ENCODE data around the gene CHORDC1. TPM values are rescaled to one million over a fixed set of nuclear protein-coding genes. Genes with fewer than 3 reads are reported as not detected.

CHORDC1 gene
- total and polyA plus RNA-seq, 4 donors: 17.3 to 54.2 (median 31.8) TPM

GRCh38 chr11:90204832-90205646, 17.8 kb downstream of the CHORDC1 start:
- H3K4me1 ChIP-seq (ENCODE audit: control insufficient read depth in 1 of 2, insufficient read depth in 2 of 2, low read length in 2 of 2): no peaks in the 10 kb centered on the region
- no peaks in the 10 kb centered on the region for H3K9me3 ChIP-seq (ENCODE audit: control insufficient read depth, low read length)
- ATAC-seq (ENCODE audit: low FRiP score): no peak
- no peaks in the 10 kb centered on the region for H3K36me3 ChIP-seq (ENCODE audit: control insufficient read depth in 1 of 2, insufficient read depth in 2 of 2, low read length in 1 of 2)
- no peak overlapping the region for H3K4me3 ChIP-seq (ENCODE audit: low read length in 2 of 2)
- 1 to 3% methylated on average over 3 of the region's 3 CpGs for WGBS, 2 donors
- intact Hi-C loops (cut with DNase I): loop anchor here in 1 of 2 donors (10.0 kb wide), 1 partner anchor 250 kb away; no protein-coding TSS in a partner anchor
- H3K27me3 ChIP-seq (ENCODE audit: control insufficient read depth in 1 of 2, insufficient read depth in 2 of 2, low read length in 1 of 2): no peaks in the 10 kb centered on the region
- H3K27ac ChIP-seq (ENCODE audit: low read depth in 1 of 2, low read length in 2 of 2): no peak overlapping the region
- DNase-seq: no peak

GRCh38 chr11:90204407-90204806, 18.4 kb downstream of the CHORDC1 start:
- no peak overlapping the region for H3K27ac ChIP-seq (ENCODE audit: low read depth in 1 of 2, low read length in 2 of 2)
- WGBS, 2 donors: 92 to 95% methylated on average over 13 of the region's 13 CpGs
- H3K27me3 ChIP-seq (ENCODE audit: control insufficient read depth in 1 of 2, insufficient read depth in 2 of 2, low read length in 1 of 2): no peaks in the 10 kb centered on the region
- ATAC-seq (ENCODE audit: low FRiP score): no peak
- no peaks in the 10 kb centered on the region for H3K9me3 ChIP-seq (ENCODE audit: control insufficient read depth, low read length)
- intact Hi-C loops (cut with DNase I): loop anchor here in 1 of 2 donors (10.0 kb wide), 1 partner anchor 250 kb away; no protein-coding TSS in a partner anchor
- no peaks in the 10 kb centered on the region for H3K4me1 ChIP-seq (ENCODE audit: control insufficient read depth in 1 of 2, insufficient read depth in 2 of 2, low read length in 2 of 2)
- DNase-seq: peak in 1 of 2 donors; percentile 33
- H3K4me3 ChIP-seq (ENCODE audit: low read length in 2 of 2): no peak overlapping the region
- H3K36me3 ChIP-seq (ENCODE audit: control insufficient read depth in 1 of 2, insufficient read depth in 2 of 2, low read length in 1 of 2): no peaks in the 10 kb centered on the region

- Histone ChIP-seq H3K27me3 (ENCODE audit: control insufficient read depth in 1 of 2, insufficient read depth in 2 of 2, low read length in 1 of 2) (no peaks in the 10 kb centered on the region), H3K27ac (ENCODE audit: low read depth in 1 of 2, low read length in 2 of 2) (no peak overlapping the region), H3K4me3 (ENCODE audit: low read length in 2 of 2) (no peak overlapping the region), H3K9me3 (ENCODE audit: control insufficient read depth, low read length) (no peaks in the 10 kb centered on the region), H3K4me1 (ENCODE audit: control insufficient read depth in 1 of 2, insufficient read depth in 2 of 2, low read length in 2 of 2) (no peaks in the 10 kb centered on the region), H3K36me3 (ENCODE audit: control insufficient read depth in 1 of 2, insufficient read depth in 2 of 2, low read length in 1 of 2) (no peaks in the 10 kb centered on the region)
- DNase-seq (no peak), ATAC-seq (ENCODE audit: low FRiP score) (no peak)
- intact Hi-C loops (cut with DNase I): loop anchor here in 1 of 2 donors (10.0 kb wide), 1 partner anchor 252 kb away; no protein-coding TSS in a partner anchor
- 74 to 79% methylated on average over 3 of the region's 3 CpGs for WGBS, 2 donors
Observed at GRCh38 chr11:90202342-90202741, 20.5 kb downstream of the CHORDC1 start.

DNA sequence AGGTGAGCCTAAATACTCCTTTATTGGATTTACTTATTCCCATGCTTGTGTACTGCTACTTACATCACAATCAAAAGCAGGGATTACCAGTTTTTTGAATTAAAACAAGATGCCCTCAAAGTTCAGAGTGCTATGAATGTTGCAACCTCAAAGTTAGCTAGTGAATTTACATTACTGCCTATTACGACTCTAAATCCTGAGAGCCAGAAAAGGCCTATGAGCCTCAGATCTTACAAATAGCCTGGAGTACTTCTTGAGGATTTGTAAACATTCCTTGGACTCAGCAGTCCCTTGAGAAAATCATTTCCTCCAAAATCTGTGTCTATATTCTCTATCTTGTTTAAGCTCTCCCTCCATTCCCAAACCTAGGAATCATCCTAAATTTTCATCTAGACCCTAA, 25.5 kb downstream of the CHORDC1 start:
- H3K27me3 ChIP-seq (ENCODE audit: control insufficient read depth in 1 of 2, insufficient read depth in 2 of 2, low read length in 1 of 2): no peaks in the 10 kb centered on the region
- intact Hi-C loops (cut with DNase I): no loop called here
- no peaks in the 10 kb centered on the region for H3K4me1 ChIP-seq (ENCODE audit: control insufficient read depth in 1 of 2, insufficient read depth in 2 of 2, low read length in 2 of 2)
- WGBS, 2 donors: 85 to 99% methylated on average over 1 of the region's 1 CpG
- no peaks in the 10 kb centered on the region for H3K9me3 ChIP-seq (ENCODE audit: control insufficient read depth, low read length)
- DNase-seq: no peak
- no peak overlapping the region for H3K27ac ChIP-seq (ENCODE audit: low read depth in 1 of 2, low read length in 2 of 2)
- H3K36me3 ChIP-seq (ENCODE audit: control insufficient read depth in 1 of 2, insufficient read depth in 2 of 2, low read length in 1 of 2): peaks cover 0 to 2% of the 10 kb centered on the region in 2 donors
- H3K4me3 ChIP-seq (ENCODE audit: low read length in 2 of 2): no peak overlapping the region
- ATAC-seq (ENCODE audit: low FRiP score): no peak

DNA sequence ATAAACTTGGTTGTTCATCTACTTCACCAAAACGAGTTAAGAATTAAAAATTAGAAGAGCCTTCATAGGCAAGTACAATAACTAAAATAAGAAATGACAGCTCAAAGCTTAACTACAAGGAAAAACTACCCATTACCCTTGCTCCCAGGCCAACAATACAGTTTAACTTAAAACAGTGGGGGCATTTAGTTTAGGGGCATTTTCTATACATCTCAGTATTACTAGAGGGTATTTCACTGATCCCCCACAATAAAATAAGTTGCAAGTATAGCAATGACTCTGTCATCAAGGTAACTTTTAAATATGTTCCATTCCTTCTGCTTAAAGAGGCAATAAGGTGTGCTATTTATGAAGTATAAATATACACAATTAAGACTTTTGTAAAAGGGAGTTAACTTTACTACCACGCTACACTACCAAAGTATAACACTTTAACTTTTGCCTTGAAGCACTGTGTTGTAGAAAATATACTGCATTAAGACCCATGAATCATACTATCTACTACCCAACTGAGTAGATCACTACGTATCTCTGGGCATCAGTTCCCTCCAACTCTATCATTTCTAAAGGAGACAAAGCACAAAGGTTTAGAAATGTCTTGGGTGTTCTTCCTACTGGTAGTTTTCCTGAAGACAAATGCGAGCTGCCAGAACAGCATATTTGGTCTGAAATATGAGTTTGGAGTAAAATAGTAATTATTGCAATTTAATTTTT, 29.8 kb downstream of the CHORDC1 start:
- no peaks in the 10 kb centered on the region for H3K4me1 ChIP-seq (ENCODE audit: control insufficient read depth in 1 of 2, insufficient read depth in 2 of 2, low read length in 2 of 2)
- no peak overlapping the region for H3K27ac ChIP-seq (ENCODE audit: low read depth in 1 of 2, low read length in 2 of 2)
- ATAC-seq (ENCODE audit: low FRiP score) (no peak), DNase-seq (no peak)
- H3K27me3 ChIP-seq (ENCODE audit: control insufficient read depth in 1 of 2, insufficient read depth in 2 of 2, low read length in 1 of 2): no peaks in the 10 kb centered on the region
- 89 to 92% methylated on average over 4 of the region's 4 CpGs for WGBS, 2 donors
- peaks cover 0 to 2% of the 10 kb centered on the region in 2 donors for H3K36me3 ChIP-seq (ENCODE audit: control insufficient read depth in 1 of 2, insufficient read depth in 2 of 2, low read length in 1 of 2)
- no peaks in the 10 kb centered on the region for H3K9me3 ChIP-seq (ENCODE audit: control insufficient read depth, low read length)
- intact Hi-C loops (cut with DNase I): no loop called here
- H3K4me3 ChIP-seq (ENCODE audit: low read length in 2 of 2): no peak overlapping the region

DNA sequence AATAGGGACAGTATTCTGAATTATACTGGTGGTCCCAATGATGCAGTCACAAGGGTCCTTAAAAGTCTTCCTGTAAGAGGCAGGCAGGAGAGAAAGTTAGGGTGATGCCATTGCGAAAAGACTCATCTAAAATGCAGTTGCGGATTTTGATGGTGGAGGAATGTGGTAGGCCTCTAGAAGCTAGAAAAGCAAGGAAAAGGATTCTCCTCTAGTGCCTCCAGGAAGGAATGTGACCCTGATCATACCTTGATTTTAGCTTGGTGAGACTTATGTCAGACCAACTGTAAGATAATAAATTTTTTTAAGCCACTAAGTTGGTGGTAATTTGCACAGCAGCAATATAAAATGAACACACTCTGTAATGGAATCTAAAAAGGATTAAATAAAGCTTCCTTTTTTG, 33.8 kb downstream of the CHORDC1 start:
- H3K9me3 ChIP-seq (ENCODE audit: control insufficient read depth, low read length): no peaks in the 10 kb centered on the region
- 93 to 99% methylated on average over 2 of the region's 2 CpGs for WGBS, 2 donors
- intact Hi-C loops (cut with DNase I): no loop called here
- no peaks in the 10 kb centered on the region for H3K27me3 ChIP-seq (ENCODE audit: control insufficient read depth in 1 of 2, insufficient read depth in 2 of 2, low read length in 1 of 2)
- ATAC-seq (ENCODE audit: low FRiP score) (no peak), DNase-seq (no peak)
- H3K36me3 ChIP-seq (ENCODE audit: control insufficient read depth in 1 of 2, insufficient read depth in 2 of 2, low read length in 1 of 2): no peaks in the 10 kb centered on the region
- no peaks in the 10 kb centered on the region for H3K4me1 ChIP-seq (ENCODE audit: control insufficient read depth in 1 of 2, insufficient read depth in 2 of 2, low read length in 2 of 2)
- no peak overlapping the region for H3K27ac ChIP-seq (ENCODE audit: low read depth in 1 of 2, low read length in 2 of 2)
- no peak overlapping the region for H3K4me3 ChIP-seq (ENCODE audit: low read length in 2 of 2)

GRCh38 chr11:90187839-90188238, 35.0 kb downstream of the CHORDC1 start:
- WGBS, 2 donors: 84 to 86% methylated on average over 3 of the region's 3 CpGs
- no peaks in the 10 kb centered on the region for H3K4me1 ChIP-seq (ENCODE audit: control insufficient read depth in 1 of 2, insufficient read depth in 2 of 2, low read length in 2 of 2)
- intact Hi-C loops (cut with DNase I): no loop called here
- ATAC-seq (ENCODE audit: low FRiP score): no peak
- H3K9me3 ChIP-seq (ENCODE audit: control insufficient read depth, low read length): no peaks in the 10 kb centered on the region
- H3K27me3 ChIP-seq (ENCODE audit: control insufficient read depth in 1 of 2, insufficient read depth in 2 of 2, low read length in 1 of 2): no peaks in the 10 kb centered on the region
- no peak overlapping the region for H3K4me3 ChIP-seq (ENCODE audit: low read length in 2 of 2)
- no peak for DNase-seq
- H3K27ac ChIP-seq (ENCODE audit: low read depth in 1 of 2, low read length in 2 of 2): no peak overlapping the region
- H3K36me3 ChIP-seq (ENCODE audit: control insufficient read depth in 1 of 2, insufficient read depth in 2 of 2, low read length in 1 of 2): no peaks in the 10 kb centered on the region

GRCh38 chr11:90179923-90180322, 42.9 kb downstream of the CHORDC1 start:
- Histone ChIP-seq H3K36me3 (ENCODE audit: control insufficient read depth in 1 of 2, insufficient read depth in 2 of 2, low read length in 1 of 2) (no peaks in the 10 kb centered on the region), H3K9me3 (ENCODE audit: control insufficient read depth, low read length) (no peaks in the 10 kb centered on the region), H3K27me3 (ENCODE audit: control insufficient read depth in 1 of 2, insufficient read depth in 2 of 2, low read length in 1 of 2) (no peaks in the 10 kb centered on the region), H3K27ac (ENCODE audit: low read depth in 1 of 2, low read length in 2 of 2) (no peak overlapping the region), H3K4me1 (ENCODE audit: control insufficient read depth in 1 of 2, insufficient read depth in 2 of 2, low read length in 2 of 2) (no peaks in the 10 kb centered on the region), H3K4me3 (ENCODE audit: low read length in 2 of 2) (no peak overlapping the region)
- ATAC-seq (ENCODE audit: low FRiP score): no peak
- intact Hi-C loops (cut with DNase I): no loop called here
- WGBS, 2 donors: 29 to 56% methylated on average over 2 of the region's 2 CpGs
- no peak for DNase-seq
